Liver (tissue), 3 donors: ENCODE data around the gene GSAP.

Experiments used
- GABPA ChIP-seq, 2 donors: IDR thresholded peaks in 1 of 2; conservative IDR thresholded peaks in 1 of 2; 2 replicates each; pipeline ENCODE4 v1.6.1; 2016; ENCODE audit warnings: antibody characterized with exemption in 2 of 2, mild to moderate bottlenecking in 1 of 2, moderate library complexity in 1 of 2
- RXRA ChIP-seq, 2 donors: IDR thresholded peaks; 2 replicates each; pipeline ENCODE4 v1.6.1; 2017 to 2018; ENCODE audit warnings: antibody characterized with exemption in 2 of 2, mild to moderate bottlenecking in 1 of 2
- TF ChIP-seq, protein P1 (sequence below): IDR thresholded peaks from 2 replicates; pipeline ENCODE4 v1.6.1; 2016; ENCODE audit warnings: antibody characterized with exemption
- TF ChIP-seq, protein P2 (sequence below): fragments of 150-350 bp; IDR thresholded peaks from 2 replicates; pipeline ENCODE4 v1.5.1; 2017; ENCODE audit warnings: improper control_type of control experiment, low read depth, low read length; ENCODE audit not compliant: missing input control
- TF ChIP-seq, protein P3 (sequence below): IDR thresholded peaks from 2 replicates; pipeline ENCODE4 v1.6.1; 2016; ENCODE audit warnings: antibody characterized with exemption
- donor health status: healthy.
- donor health status: healthy.

DNA sequence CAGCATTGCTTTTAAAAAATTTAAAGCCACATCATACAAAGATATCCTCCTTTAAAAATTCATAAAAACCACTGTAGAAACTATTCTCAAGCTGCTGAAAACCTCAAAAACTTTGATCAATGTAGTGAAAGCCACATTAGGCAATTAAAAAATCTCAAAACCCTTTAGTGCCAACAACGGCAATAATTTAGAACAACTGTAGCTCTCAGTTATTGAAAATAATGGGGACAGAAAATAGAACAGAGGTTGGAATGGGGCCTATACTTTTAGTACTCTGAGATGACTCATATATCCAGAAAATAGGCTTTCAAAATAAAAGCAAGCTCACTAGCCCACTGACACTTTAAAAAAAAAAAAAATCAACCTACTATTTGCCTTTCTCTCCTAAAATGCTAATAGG lies 87.5 kb downstream of the GSAP start:
- TF ChIP-seq GABPA (IDR thresholded peaks at IDR 0.05 in 1 of 2, conservative IDR thresholded peaks at IDR 0.05 in 1 of 2) (no peak), RXRA (IDR thresholded peaks at IDR 0.05) (no peak)
- TF ChIP-seq, protein P1, sequence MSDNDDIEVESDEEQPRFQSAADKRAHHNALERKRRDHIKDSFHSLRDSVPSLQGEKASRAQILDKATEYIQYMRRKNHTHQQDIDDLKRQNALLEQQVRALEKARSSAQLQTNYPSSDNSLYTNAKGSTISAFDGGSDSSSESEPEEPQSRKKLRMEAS = no peak
- TF ChIP-seq, protein P2, sequence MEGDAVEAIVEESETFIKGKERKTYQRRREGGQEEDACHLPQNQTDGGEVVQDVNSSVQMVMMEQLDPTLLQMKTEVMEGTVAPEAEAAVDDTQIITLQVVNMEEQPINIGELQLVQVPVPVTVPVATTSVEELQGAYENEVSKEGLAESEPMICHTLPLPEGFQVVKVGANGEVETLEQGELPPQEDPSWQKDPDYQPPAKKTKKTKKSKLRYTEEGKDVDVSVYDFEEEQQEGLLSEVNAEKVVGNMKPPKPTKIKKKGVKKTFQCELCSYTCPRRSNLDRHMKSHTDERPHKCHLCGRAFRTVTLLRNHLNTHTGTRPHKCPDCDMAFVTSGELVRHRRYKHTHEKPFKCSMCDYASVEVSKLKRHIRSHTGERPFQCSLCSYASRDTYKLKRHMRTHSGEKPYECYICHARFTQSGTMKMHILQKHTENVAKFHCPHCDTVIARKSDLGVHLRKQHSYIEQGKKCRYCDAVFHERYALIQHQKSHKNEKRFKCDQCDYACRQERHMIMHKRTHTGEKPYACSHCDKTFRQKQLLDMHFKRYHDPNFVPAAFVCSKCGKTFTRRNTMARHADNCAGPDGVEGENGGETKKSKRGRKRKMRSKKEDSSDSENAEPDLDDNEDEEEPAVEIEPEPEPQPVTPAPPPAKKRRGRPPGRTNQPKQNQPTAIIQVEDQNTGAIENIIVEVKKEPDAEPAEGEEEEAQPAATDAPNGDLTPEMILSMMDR = no peak
- TF ChIP-seq, protein P3, sequence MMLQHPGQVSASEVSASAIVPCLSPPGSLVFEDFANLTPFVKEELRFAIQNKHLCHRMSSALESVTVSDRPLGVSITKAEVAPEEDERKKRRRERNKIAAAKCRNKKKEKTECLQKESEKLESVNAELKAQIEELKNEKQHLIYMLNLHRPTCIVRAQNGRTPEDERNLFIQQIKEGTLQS = no peak
